Inflammatory macrophage treated with lipopolysaccharide for 4 hours (primary cell): ENCODE results near the gene RGSL1.

Experiments
- DNase-seq: peaks from one replicate; pipeline ENCODE4 v3.0.0-alpha.2; 2020

RGSL1 gene

GRCh38 chr1:182589931-182590330, 140.0 kb downstream of the RGSL1 start:
- no peak for DNase-seq

- DNase-seq = peak; percentile 74
Measured at GRCh38 chr1:182595641-182596240, 145.8 kb downstream of the RGSL1 start.

GRCh38 chr1:182596934-182597333, 147.0 kb downstream of the RGSL1 start:
- no peak for DNase-seq

GRCh38 chr1:182598296-182598695, 148.3 kb downstream of the RGSL1 start:
- DNase-seq = peak; percentile 67

GRCh38 chr1:182599339-182599738, 149.4 kb downstream of the RGSL1 start:
- no peak for DNase-seq

GRCh38 chr1:182600036-182600713, 150.2 kb downstream of the RGSL1 start:
- no peak for DNase-seq

GRCh38 chr1:182600745-182601415, 150.9 kb downstream of the RGSL1 start:
- no peak for DNase-seq

- peak; percentile 72 for DNase-seq
Measured at GRCh38 chr1:182601416-182601786, 151.5 kb downstream of the RGSL1 start.

GRCh38 chr1:182601913-182602312, 152.0 kb downstream of the RGSL1 start:
- no peak for DNase-seq

- no peak for DNase-seq
Measured at GRCh38 chr1:182602935-182603645, 153.1 kb downstream of the RGSL1 start.

- no peak for DNase-seq
Measured at GRCh38 chr1:182603646-182604174, 153.8 kb downstream of the RGSL1 start.

GRCh38 chr1:182604175-182605164, 154.5 kb downstream of the RGSL1 start, which contains the start of gene RGS16:
Gene RGS16, minus strand, starts transcription at chr1:182604389. Its CDS starts 130 bp downstream, at chr1:182604259.
- peak; percentile 85 for DNase-seq

GRCh38 chr1:182607566-182607965, 157.6 kb downstream of the RGSL1 start:
- peak; percentile 34 for DNase-seq

- DNase-seq = no peak
Measured at GRCh38 chr1:182608236-182608635, 158.3 kb downstream of the RGSL1 start.

GRCh38 chr1:182608845-182609610, 159.1 kb downstream of the RGSL1 start:
- DNase-seq = peak; percentile 53
